ENCODE data around the gene SLC24A1.

GRCh38 chr15:65634356-65634755 is 12.6 kb downstream of the SLC24A1 start:
- TF ChIP-seq POLR2A (IDR thresholded peaks at IDR 0.05) = no peak
- TF ChIP-seq CTCF (IDR thresholded peaks at IDR 0.05) = no peak
